Activated CD8-positive, alpha-beta memory T cell treated with anti-CD3 and anti-CD28 coated beads, Interleukin-2, amount 50 U/mL, for 24 hours (primary cell): ENCODE data around the gene DUSP2.
"Not testable (repeated sequence)": the region's sequence is repeated elsewhere in the genome, so short reads cannot be mapped to it uniquely, and the experiment has no call there.

Experiments
- DNase-seq: peaks from one replicate; pipeline ENCODE4 v3.0.0-alpha.2; 2020; ENCODE audit errors: extremely low read depth

DUSP2 gene

GRCh38 chr2:96163415-96163767, 18.2 kb upstream of the DUSP2 start:
- no peak for DNase-seq

GRCh38 chr2:96161898-96162297, 16.7 kb upstream of the DUSP2 start:
- DNase-seq, result no peak

DNA sequence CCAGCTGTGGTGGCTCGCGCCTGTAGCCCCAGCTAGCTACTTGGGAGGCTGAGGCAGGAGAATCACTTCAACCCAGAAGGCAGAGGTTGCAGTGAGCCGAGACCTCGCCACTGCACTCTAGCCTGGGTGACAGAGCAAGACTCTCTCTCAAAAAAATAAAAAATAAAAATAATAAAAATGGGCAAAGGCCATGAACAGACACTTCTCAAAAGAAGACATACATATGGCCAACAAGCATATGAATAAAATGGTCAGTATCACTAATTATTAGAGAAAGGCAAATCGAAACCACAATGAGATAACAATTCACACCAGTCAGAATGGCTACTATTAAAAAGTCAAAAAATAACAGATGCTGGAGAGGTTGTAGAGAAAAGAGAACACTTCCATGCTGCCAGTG, 15.1 kb upstream of the DUSP2 start:
- not testable (repeated sequence) for DNase-seq

DNA sequence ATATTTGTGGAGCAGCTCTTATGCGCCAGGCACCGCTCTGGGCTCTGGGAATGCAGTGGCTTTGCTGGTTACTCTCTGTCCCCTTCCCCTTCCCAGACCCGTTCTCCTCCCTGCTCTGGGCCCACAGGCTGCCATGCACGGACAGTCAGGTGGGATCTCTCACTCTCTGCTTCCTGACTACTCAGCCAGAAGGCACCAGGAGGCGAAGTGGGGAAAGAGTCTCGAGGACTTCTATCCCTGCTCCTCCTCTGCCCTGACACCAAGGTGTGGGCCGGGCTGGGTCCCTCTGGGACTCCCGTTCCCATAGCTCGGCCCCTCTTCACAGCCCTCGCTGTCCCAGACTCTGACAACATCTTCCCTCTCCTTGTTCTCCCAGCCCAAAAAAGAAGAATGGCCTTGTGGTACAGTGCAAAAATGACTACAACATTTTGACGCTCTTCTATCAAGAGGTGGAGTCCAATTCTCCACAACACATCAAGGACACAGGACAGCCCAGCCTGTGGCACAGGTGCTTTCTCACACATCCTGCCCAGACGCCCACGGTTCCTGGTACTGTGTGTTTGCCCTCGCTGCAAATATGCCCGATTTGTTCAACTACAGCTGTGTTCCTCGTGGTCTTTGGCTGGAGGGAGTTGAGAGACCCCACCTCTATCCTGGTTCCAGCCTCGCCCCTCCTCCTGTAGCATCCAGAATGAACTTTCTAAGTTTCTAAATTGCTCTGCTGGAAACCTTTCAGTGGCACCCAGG, 14.0 kb upstream of the DUSP2 start:
- DNase-seq, result no peak

- no peak for DNase-seq
Observed at GRCh38 chr2:96158554-96158940, 13.3 kb upstream of the DUSP2 start.

GRCh38 chr2:96157649-96158553, 12.7 kb upstream of the DUSP2 start:
- peak; percentile 93 for DNase-seq

- DNase-seq, result no peak
Observed at GRCh38 chr2:96156926-96157648, 11.8 kb upstream of the DUSP2 start.

DNA sequence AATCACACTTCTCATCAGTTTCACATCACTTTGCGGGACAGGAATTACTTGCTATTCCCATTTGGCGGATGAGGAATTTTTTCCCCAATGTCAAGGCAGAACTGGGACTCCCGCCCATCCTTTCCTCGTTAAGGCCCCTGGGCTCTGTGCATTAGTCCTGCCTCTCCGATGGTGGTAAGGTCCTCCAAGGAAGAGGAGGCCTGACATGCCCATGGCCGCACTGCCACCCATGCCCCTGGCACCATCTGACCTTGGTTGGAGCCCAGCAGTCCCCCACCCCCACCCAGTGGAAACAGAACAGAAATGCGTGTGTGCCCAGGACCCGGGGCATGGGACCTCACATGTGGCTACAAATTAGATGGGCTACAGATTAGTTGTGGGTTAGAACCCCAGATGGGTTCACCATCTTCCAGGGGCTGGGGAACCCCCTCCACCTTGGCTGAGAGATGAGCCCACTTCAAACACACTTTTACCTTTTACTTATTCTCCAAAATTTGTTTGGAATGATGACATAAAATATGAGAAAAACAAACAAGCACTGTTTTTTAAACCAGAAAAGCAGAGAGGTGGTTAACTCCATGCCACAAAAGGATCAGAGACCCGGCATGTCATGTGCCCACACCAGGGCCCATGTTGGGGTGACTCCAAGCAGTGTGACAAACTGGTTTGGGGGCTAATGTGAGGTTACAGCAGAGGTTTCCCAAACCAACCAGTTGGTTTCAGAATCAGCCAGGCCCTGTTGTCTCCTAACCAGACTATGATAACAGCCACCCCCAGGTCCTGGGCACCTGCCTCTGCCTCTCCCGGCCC, 11.0 kb upstream of the DUSP2 start:
- DNase-seq, result no peak

DNA sequence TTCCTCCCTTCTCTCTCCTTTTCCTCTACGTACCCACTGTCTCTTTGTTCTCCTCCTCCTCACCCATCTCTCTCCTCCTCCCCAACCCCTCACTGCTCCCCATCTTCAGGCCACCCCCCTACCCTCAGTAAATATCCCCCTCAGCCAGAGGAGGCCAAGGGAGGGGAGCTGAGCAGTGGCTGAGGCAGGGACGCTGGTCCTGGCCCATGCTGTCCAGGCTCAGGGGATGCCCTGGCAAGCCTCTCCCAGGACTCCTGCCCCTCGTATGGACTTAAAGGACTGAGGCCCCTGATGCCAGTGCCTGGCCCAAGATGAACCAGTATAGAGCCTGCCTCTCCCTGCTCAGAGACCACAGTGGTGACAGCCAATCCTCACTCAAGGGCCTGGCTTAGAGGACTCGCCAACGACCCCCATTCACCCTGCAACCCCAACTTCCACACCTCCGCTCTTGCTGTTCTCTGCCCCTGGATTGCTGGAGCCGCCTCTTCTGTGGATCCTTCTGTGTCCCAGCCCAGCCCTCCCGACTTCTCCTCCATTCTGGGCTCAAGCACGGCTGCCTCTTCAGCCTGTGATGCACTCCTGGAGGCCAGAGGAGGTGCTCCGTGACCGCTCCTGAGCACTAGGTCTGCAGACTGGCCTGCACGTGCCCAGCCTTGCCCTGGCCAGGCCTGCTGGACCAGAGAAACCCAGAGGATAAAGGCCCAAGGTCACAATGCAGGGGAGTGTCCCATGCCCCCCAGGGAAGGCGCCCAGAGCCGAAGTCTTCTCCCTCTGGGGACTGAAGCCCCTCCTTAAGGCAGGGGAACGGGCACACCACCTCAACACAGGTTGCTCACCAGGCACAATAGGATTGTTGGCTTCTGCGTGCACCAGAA, 9.5 kb upstream of the DUSP2 start:
- DNase-seq, result no peak

GRCh38 chr2:96153991-96154431, 8.8 kb upstream of the DUSP2 start:
- no peak for DNase-seq

GRCh38 chr2:96153291-96153713, 8.1 kb upstream of the DUSP2 start:
- no peak for DNase-seq

GRCh38 chr2:96152304-96153161, 7.3 kb upstream of the DUSP2 start:
- no peak for DNase-seq

- no peak for DNase-seq
Observed at GRCh38 chr2:96151595-96152303, 6.5 kb upstream of the DUSP2 start.

GRCh38 chr2:96150791-96151594, 5.8 kb upstream of the DUSP2 start:
- no peak for DNase-seq

DNA sequence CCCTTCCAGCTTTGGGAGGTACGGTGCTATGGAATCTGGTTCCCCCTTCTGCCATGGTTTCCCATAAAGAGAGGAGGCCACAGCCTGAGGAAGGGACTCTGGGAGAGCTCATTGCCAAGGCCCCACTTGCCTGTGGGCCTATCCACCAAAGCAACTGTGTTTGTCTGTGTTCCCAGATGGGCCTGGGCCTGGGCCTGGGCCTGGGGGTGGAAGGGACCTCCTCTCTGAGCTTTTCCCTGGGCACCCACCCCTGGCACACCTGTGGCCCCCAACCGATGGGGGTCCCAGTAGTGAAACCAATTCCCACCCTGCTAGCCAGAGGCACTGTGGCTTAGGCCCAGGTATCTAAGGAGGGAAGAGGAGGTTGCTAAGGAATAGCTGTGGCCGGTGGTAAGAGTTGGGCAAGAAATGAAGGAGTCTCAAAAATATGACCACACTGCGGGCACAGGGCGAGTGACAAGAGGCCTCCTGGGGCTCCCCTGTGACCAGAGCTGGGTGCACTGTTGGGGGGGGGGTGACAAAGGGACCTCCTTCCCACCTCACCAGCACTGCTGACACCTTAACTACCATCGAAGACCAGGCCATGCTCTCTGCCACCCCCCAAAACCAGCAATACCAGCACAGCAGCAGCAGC, 4.9 kb upstream of the DUSP2 start:
- no peak for DNase-seq

- DNase-seq, result peak; percentile 97
Observed at GRCh38 chr2:96148410-96149217, 3.4 kb upstream of the DUSP2 start.
